ENCODE data around the gene RNF14.

DNA sequence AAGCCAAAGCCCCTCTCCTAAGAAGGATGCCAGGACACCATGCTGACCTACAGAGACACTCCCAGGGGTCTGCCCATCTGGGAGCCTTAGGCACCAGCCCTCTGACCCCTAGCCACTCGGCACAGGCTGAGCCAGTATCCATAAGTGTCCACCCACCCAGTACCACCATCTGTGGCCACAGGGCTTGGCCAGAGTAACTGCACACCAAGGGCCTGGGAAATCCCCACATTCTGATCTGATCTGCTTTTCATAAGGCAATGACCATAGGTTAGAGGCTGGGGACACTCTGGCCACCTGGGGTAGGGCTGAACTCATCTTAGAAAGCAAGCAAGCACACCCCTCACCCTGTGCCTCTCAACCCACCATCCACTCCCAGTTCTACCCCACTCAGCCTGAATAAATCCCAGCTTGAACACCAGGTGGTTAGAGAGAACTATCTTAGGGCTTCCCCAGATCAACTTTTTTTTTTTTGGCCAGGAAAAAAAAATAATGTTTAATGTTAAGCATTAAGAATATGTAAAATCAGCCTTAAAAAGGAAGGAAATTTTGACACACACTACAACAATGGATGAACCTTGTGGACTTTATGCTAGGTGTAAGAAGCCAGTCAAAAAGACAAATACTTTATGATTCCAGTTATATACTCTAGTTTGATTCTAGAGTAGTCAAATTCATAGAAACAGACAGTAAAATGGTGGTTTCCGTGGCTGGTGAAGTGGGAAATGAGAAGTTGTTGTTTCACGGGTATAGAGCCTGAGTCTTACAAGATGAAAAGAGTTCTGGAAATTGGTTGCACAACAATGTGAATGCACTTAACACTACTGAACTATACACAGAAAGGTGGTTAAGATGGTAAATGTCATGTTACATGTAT, 37.7 kb downstream of the RNF14 start:
- TF ChIP-seq CTCF (IDR thresholded peaks at IDR 0.05; ENCODE audit: low read length) (no peak), EZH2 (IDR thresholded peaks at IDR 0.05; ENCODE audit: borderline replicate concordance, low read length) (no peak)

Measured in OCI-LY1 (cell line).